Stimulated activated CD8-positive, alpha-beta memory T cell treated with anti-CD3 and anti-CD28 coated beads, Interleukin-2, amount 100 ng/mL, for 1 hour (primary cell): ENCODE measurements around the gene ALDH3A2.
"Not testable (repeated sequence)": the region's sequence is repeated elsewhere in the genome, so short reads cannot be mapped to it uniquely, and the experiment has no call there.

Experiments
- DNase-seq, 2 donors: peaks; one replicate each; pipeline ENCODE4 v3.0.0-alpha.2; 2020; ENCODE audit warnings: low read depth in 2 of 2

The ALDH3A2 gene

DNA sequence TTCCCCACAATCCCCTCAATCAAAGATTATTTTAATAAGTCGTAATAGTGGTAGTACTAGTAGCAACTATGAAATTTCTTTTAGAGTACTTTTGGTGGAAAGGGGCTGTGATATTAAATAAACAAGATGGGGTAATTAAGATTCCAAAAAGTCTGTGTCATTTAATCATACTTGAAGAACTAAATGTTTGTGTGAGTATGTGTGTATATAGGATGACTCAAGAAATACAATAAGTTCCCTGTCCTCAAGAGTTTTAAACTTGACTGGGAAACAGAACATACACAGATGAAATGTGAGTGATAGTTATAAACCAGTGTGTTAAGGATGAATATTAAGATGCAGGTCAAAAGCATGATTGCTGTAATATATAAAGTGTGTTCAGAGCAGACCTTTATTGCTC is 2.3 kb downstream of the ALDH3A2 start:
- no peak for DNase-seq

DNA sequence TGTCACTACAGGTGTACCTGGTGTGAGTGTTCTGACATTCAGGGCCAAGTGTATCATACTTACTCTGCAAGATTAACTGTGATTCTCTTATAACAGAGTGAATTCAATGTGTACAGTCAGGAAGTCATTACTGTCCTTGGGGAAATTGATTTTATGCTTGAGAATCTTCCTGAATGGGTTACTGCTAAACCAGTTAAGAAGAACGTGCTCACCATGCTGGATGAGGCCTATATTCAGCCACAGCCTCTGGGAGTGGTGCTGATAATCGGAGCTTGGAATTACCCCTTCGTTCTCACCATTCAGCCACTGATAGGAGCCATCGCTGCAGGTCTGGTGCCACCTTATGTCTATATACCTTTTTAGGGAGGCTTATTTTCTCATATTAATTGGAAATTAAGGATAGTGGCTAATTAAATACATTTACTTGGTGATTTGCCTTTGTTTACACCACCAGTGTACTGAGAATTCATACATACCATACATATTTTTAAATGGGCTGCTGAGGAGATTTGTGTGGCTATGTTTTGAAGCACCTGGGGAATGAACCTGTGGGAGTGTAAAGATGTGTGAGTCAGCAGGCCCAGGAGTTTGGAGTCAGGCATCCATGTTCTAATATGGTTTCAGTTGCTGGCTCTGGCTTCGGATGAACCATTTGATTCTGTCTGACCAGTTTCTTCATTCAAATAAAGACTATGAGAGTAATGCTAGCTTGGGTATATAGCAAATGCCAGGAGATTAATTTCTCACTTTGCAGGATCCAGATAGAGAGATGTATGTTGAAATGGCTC is 3.1 kb downstream of the ALDH3A2 start:
- no peak for DNase-seq

DNA sequence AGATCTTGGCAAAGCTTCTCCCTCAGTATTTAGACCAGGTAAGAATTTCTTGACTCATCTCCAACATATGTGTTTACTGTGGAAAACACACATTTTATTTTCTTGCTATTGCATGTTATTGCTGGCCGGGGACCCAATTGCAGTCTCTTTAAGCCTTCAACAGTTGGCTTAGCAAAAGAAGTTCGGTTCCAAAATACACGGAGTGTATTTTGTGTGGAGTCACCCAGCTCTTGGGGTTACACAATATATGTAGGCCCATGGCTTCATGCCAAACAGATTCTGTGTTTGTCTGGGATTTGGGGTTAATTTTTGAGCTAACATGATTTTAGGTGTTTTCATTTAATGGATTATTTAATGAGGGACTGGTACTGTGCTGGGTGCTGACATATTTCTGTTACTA is 4.0 kb downstream of the ALDH3A2 start:
- no peak for DNase-seq

DNA sequence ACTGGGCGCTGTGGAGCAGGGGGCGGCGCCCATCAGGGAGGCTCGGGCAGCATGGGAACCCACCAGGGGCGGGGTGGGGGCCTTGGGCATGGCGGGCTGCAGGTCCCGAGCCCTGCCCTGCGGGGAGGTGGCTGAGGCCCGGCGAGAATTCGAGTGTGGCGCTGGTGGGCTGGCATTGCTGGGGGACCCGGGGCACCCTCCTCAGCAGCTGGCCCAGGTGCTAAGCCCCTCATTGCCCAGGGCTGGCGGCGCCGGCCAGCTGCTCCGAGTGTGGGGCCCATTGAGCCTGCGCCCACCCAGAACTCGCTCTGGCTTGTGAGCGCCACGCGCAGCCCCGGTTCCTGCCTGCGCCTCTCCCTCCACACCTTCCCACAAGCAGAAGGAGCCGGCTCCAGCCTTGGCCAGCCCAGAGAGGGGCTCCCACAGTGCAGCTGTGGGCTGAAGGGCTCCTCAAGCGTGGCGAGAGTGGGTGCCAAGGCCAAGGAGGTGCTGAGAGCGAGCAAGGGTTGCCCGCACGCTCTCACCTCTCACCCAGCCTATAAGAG is 5.9 kb downstream of the ALDH3A2 start:
- DNase-seq = no peak

DNA sequence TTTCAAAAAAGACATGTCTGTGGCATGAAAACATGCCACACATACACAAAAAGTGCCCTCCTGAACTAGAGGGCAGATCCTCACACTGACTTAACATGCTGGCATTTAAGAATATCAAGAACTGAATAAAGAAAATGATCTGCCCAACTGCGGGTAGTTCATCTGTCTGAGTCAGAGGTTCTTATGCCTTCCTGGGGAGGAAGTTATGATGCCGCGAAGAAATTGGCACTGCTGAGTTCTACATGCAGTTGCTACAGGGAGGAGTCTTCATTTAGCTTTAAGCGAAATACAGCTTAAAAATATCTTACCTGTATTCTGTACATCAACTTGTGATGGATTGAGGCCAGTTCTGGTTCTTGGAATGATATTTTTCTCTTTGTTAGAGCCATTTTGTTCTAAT is 6.3 kb downstream of the ALDH3A2 start:
- DNase-seq = no peak

DNA sequence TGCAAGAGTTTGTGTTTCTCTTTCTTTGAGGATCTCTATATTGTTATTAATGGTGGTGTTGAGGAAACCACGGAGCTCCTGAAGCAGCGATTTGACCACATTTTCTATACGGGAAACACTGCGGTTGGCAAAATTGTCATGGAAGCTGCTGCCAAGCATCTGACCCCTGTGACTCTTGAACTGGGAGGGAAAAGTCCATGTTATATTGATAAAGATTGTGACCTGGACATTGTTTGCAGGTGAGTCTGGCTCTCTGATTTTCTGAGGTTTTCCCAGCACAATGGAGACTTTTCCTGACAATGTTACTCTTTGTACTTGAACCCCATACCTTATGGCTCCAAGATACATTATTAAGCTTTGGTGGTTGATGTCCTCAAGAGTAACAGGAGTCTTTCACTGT is 7.8 kb downstream of the ALDH3A2 start:
- no peak for DNase-seq

DNA sequence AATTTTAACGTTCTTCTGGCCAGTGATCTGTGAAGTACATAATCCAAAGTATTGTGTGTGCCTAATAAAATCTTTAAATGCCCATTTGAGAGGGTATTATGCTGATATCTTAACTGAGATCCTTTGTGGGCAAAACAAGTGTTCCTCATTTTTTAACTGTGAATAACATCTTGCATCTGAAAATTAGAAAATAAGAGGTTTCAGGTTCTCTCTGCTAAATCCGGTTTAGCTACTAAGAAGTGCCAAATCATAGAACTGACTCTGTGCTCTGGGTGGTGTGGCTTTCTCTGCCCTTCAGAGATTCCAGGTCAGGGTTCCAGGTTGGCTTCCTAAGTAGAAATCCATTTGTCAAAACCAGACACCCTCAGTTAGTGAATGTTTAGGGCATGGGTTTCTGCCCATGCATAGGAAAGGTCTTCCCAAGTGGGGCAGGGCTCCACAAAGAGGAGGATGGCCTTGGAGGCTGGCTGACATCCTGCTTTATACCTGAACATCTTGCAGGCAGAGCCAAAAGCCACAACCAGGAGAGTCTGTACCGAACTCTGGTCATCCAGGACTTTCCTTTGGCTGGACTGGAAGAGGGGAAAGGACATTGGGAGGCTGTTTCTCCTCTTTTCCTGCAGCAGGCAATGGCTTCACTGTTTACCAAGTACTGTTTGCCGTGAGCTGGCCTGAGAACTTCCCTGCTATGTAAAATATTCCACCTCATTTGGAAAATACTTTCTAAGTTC is 8.5 kb downstream of the ALDH3A2 start:
- no peak for DNase-seq

DNA sequence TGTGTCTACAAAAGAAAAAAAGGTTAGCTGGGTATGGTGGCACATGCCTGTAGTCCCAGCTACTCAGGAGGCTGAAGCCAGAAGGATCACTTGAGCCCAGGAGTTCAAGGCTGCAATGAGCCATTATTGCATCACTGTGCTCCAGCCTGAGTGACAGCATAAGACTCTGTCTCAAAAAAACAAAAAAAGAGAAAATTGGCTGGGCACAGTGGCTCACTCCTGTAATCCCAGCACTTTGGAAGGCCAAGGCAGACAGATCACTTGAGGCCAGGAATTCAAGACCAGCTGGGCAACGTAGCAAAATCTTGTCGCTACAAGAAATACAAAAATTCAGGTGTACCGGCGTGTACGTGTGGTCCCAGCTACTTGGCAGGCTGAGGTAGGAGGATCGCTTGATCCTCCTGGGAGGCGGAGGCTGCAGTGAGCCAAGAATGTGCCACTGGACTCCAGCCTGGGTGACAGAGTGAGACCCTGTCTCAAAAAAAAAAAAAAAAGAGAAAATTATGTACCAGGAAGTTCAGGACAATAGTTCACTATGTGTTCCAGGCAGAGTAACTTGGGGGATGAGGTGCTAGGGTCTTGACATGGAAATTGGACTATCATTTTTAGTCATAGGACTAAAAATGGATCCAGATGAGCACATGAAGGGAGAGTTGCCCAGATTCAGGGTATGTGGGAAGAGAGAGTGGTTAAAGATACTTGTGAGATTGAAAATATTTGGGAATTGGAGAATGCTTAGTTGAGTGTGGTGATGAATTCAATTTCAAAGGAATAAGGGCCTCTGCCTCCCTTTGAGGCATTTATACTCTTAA is 11.0 kb downstream of the ALDH3A2 start:
- no peak for DNase-seq

DNA sequence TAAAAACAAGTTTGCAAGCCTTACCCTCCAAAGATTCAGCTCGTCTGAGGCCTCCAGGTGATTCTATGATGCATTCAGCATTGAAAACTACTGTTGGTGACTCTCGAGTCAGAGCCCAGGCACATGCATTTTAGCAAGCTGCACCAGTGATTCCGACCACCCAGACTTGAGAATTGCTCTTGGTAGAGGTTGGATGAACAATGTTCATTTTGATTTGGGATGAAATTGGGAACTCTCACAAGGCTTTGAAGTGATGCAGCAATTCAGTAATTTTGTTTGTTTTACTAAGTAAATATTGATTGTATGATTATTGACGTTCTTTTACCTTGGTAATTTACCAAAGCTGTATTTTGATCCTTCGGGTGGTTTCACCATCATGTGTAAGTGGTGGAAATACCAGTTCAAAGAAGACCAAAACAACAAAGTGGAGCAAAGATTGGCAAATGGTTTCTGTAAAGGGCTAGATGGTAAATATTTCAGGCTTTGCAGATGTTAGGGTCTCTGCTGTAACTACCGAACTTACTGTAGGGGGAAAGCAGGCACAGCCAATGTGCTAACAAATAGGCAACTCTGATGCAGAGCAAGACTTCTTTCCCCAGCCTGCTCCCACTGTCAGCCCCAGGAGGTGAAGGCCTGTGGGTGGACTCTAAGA is 11.8 kb downstream of the ALDH3A2 start:
- no peak for DNase-seq

DNA sequence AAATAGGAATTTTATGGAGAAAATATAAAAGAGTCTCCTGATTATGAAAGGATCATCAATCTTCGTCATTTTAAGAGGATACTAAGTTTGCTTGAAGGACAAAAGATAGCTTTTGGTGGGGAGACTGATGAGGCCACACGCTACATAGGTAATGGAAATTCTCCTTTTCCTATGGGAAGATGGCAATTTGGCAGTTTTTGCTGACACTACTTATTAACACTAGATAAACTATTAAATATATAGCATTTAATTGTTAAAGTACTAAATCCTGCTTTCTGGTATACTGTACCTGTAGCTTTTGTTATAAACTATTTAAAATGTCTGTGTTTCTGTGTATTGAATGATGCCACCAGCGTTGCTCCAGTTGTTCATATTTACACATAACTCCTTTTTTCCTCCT is 12.6 kb downstream of the ALDH3A2 start:
- DNase-seq = no peak

DNA sequence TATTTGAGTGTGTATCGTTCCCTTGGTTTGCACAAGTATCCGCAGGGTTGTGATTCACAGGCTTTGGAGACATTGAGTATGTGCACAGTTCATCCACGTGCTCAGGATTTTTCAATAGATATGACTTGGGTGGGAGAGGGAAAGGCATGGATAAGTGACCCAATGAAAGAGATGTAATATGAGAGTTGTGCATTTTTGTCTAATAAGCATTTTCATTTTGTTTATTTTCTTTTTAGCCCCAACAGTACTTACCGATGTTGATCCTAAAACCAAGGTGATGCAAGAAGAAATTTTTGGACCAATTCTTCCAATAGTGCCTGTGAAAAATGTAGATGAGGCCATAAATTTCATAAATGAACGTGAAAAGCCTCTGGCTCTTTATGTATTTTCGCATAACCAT is 14.5 kb downstream of the ALDH3A2 start:
- DNase-seq = no peak

DNA sequence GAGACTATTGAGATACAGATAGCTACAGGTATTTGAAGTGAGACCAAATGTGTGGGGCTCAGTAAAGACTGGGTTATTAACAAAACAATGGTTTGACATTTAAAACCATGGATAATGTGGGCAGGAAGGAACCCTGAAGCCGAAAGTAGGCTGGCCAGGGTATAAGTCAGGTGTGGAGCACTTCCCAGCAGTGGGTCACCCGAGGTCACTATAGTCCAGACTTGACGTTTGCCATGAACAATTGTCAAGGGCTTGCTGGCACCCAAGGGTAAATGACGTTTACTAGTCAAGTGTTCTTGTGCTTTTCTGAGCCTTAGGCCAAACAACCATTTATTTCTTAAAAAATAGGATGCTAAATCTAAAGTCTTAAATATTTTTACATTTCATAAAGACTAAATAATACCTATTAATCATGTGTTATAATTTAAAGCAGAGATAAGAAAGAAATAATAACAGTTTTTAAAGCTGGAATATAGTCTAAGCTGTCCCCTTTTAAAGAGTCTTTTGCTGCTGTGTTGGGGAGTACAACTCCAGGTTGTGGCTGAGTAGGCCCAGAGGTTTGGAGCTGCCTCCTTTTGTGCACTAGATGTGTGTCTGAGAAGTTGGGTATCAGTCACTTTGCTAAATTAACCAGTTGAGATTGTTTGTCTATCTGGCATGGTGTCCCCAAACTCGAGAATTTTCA is 15.7 kb downstream of the ALDH3A2 start:
- DNase-seq = no peak

DNA sequence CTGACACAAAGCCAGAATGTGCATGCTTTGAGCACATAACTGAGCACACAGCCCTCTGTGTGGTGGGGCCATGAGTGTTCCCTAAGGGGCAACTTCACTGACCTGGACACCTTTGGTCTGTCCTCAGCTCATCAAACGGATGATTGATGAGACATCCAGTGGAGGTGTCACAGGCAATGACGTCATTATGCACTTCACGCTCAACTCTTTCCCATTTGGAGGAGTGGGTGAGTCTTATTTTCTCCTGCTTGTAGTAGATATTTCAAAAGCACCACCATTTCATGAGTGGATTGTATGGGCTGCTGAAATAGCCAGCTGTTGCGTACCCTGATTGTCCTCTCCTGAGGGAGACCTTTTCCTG is 16.2 kb downstream of the ALDH3A2 start:
- no peak for DNase-seq

DNA sequence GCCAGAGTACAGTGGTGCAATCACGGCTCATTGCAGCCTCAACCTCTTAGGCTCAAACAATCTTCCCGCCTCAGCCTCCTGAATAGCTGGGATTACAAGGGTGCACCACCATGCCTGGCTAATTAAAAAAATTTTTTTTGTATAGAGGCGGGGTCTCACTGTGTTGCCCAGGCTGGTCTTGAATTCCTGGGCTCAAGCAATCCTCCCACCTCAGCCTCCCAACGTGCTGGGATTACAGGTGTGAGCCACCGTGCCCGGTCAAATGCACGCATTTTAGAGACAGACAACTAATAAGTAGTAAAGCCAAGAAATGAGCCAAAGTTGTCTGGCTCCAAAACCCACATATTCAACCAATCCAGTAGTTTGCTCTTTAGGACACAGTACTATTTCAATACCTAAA is 21.1 kb downstream of the ALDH3A2 start:
- not testable (repeated sequence) for DNase-seq

DNA sequence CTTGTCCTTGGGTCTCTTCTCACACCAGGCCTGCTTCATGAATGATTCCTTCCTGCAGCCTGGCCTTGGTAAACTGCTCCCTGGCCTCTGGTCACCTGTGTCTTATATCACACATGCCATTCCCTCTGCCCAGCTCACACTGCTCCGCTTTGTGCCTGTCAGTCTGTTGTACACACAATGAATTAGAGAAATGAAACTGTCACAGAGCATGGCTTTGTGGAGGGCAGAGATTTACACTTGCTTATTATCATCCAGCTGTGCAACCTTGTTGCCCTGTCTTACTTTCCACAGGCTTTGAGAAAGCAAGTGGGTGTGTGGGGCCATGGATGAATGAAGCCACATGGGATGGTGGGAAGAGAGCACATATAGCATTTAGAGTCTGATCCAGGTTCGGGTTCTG is 22.4 kb downstream of the ALDH3A2 start:
- no peak for DNase-seq

DNA sequence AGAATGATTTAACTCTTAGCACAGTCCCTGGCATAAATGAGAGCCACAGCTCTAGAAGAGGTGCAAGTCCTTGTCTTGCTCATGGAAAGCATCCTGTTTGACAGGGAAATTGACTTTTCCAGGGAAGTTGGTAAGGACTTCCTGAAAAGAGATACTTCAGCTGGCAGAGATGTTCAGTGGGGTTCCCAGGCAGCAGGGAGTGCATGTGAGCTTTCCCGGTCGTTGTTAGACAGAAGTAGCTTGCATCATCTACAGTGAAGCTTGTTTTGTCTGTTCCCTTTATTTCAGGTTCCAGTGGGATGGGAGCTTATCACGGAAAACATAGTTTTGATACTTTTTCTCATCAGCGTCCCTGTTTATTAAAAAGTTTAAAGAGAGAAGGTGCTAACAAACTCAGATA is 22.9 kb downstream of the ALDH3A2 start:
- no peak for DNase-seq

DNA sequence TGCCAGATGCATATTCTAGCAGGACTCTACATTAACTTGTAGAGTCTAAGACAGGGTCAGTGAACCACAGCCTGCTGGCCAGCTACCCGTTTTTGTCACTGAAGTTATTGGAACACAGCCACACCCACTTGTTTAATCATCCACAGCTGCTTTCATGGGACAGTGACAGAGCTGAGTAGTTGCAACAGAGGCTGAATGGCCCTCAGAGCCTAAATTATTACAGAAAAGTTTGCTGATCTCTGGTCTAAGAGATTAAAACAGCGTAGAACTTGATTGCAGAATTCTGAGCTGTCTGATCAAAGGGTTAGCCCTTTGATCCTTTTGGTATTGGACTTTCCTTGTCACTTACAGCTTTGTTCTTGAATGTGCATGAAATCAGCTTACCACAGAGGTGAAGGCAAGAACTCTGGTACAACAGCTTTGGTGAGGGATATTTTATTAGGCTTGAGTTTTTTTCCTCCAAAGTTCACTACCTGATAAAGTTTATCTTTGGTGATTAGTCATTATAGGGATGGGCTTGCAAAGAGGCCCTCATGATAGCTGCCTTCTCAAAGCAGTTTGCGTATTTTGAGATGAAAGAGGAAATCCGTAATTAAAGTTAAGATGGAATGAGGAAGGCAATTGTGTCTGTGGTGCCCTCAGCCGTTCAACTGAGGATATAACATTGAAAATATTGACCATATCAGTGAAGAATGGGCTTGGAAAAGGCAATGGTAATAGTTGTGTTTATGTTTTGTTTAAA is 23.6 kb downstream of the ALDH3A2 start:
- DNase-seq = no peak

DNA sequence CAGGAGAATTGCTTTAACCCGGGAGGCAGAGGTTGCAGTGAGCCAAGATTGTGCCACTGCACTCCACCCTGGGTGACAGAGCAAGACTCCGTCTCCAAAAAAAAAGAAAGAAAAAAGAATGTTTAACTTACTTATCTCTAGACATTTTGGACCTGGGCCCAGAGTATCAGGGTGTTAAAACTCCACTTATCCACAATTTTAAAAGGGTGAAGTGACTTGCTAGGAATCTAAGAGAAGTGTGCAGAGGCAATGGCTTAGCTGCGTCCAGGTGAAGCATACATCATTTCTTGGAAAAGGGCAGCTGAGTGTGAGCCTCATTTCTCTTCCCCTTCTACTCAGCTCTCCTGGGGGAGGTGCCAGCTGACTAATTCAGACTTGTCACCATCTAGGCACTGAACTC is 25.1 kb downstream of the ALDH3A2 start:
- DNase-seq = no peak

DNA sequence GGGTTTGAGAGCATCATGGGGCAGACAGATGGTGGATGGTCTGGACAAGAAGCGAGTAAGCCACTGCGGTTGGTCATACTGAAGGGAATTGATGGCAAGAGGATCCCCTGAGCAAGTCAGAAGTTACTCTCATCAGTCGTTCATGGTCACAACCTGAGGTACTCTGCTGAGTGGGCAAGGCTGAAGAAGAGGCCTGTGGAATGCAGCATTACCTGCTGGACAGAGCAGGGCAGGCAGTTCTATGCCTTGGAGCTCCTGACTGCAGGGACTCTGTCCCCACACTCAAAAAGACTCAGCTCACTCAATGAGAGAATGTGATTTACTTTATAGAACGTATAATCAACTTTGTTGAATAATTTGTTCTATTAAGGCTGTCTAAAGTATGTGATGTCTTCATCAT is 28.3 kb downstream of the ALDH3A2 start:
- no peak for DNase-seq

DNA sequence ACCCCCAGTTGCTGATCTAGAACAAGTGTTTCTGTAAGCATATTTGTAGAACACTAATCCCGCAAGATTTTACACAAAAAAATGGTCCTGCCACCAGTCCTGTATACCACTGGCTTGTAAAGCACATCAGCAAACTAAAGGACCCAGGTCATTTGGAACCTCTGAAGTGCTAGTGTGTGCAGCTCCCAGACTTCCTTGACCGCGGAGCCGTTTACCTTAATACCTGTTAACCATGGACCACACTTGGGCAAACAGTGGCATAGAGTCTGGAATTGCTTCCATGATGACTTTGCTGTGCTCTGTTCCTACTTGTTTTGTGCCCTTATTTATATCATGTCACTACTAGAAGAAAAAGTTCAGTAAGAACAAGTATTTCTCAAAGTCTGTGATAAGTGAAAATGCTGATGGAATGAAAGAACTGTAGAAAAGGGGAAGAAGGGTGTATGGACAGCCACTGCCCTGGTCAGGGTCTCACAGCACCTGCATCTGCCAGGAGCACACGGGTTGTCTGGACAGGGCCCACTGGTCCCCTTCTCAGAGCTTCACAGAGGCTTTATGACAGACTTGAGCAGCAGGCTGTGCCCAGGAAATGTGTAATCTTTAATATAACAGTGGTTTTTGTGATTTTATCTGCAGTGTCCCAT is 29.3 kb downstream of the ALDH3A2 start:
- no peak for DNase-seq
